HPDE6-E6E7 (cell line): ENCODE results near the gene POU2F2.
"Not testable (repeated sequence)": the region's sequence is repeated elsewhere in the genome, so short reads cannot be mapped to it uniquely, and the experiment has no call there.

ENCODE experiments used
- DNase-seq: peaks from one replicate; pipeline ENCODE4 v3.0.0; 2011; ENCODE audit warnings: missing footprints; ENCODE audit errors: extremely low spot score

The POU2F2 gene

DNA sequence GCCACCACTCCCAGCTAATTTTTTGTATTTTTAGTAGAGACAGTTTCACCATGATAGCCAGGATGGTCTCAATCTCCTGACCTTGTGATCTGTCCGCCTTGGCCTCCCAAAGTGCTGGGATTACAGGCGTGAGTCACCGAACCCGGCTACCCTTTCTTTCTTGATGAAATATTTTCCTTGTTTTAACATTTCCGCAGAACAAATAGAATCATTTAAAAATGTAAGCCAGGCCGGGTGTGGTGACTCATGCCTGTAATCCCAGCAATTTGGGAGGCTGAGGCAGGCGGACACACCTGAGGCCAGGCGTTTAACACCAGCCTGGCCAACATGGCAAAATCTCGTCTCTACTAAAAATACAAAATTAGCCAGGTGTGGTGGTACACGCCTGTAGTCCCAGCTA lies 32.0 kb downstream of the POU2F2 start:
- not testable (repeated sequence) for DNase-seq

- no peak for DNase-seq
These were observed 32.8 kb downstream of the POU2F2 start for GRCh38 chr19:42099336-42099925.

DNA sequence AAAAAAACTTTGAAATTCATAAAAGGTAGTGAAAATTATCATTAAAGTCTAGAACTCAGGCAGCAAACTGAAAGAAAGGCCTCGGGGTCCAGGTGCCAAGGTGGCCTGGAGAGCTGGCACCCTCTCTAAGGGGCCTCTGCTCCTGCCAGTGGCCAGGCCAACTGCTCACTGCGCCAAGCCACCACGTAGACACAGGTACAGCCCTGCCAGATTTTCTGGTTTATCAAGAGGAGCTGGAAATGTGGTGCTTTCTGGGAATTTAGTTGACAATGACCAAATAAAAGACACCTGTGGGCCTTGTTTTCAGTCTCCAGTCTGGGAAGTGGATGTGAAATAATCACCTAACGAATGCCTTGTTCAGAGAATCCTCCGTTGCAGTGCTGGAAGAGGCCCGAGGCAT lies 33.5 kb downstream of the POU2F2 start:
- no peak for DNase-seq

GRCh38 chr19:42097461-42097860 lies 34.8 kb downstream of the POU2F2 start:
- DNase-seq, result no peak

GRCh38 chr19:42096255-42096837 lies 35.9 kb downstream of the POU2F2 start:
- DNase-seq, result no peak

DNA sequence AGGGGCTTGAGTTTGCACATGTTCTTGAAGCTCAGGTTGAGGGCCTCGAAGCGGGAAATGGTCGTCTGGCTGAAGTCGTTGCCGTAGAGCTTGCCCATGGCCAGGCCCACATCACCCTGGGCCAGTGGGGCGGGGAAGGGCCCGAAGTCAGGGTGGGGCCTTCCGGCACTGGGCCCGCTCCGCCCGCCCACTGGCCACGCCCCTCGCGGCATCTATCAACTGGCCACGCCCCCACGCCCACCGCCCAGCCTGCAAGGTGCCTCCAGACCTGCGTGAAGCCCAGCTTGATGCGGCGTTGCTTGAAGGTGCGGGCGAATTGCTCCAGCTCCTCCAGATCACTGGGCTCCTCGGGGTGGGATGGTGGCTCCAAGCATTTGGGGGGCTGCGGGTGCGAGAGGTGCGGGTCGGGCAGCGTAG lies 36.4 kb downstream of the POU2F2 start:
- DNase-seq, result no peak

GRCh38 chr19:42095142-42095813 lies 37.0 kb downstream of the POU2F2 start:
- DNase-seq, result no peak

DNA sequence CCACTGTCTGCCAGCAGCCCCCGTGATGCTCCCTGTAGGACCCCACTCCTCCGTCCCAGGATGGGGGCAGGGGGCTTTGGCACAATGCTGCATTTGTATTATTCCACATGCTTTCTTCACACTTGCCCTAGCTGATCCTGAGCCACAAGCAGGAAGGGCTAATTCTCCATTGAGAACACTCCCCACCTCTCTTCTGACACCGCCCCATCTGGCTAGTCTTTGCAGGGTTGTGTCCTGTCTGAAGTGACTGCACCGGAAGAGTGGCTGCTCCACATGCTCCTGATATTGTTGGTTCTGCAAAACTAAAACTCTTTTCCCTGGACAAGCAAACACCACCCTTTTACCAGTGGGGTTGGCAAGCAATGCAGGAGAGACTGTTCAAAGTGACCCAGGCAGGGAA lies 38.3 kb downstream of the POU2F2 start:
- DNase-seq, result no peak

DNA sequence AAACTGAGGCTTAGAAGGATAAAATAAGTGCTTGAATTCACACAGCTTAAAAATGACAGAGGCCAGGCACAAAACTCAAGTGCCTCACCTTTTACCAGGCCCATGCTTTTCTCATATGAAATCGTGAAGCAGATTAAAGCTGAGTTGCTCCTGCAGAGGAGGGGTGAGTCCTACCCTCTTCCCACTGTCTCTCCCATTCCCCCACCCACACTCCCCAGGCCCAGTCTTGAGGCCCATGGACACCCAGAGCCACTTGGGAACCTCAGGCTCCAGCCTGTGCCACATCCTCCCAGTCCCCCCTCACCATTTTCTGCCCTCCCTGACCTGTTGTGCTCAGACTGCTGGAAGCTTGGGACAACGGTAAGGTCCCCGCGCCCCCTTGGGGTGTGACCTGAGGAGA lies 38.7 kb downstream of the POU2F2 start:
- DNase-seq, result no peak

GRCh38 chr19:42092350-42092749 lies 39.9 kb downstream of the POU2F2 start:
- DNase-seq, result peak; percentile 45

GRCh38 chr19:42091742-42092141 lies 40.5 kb downstream of the POU2F2 start:
- DNase-seq, result peak; percentile 64

DNA sequence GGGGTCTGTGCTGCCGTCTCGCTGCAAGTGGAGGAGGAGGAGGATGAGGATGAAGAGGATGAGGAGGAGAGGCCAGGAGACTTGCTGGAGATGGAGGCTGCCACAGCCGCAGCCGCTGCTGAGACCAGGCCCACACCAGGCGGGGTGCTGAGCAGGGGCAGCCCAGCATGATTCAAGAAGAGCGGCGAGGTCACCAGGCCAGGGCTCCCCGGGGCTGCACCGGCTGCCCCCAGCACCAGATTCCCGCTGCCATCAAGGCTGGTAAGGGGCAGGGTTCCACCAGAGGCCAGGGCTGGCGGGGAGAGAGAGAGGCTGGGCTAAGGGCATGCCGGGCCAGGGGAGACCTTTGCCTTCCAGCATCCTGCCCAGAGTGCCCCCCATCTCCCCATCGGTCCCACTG lies 40.9 kb downstream of the POU2F2 start:
- DNase-seq, result no peak

DNA sequence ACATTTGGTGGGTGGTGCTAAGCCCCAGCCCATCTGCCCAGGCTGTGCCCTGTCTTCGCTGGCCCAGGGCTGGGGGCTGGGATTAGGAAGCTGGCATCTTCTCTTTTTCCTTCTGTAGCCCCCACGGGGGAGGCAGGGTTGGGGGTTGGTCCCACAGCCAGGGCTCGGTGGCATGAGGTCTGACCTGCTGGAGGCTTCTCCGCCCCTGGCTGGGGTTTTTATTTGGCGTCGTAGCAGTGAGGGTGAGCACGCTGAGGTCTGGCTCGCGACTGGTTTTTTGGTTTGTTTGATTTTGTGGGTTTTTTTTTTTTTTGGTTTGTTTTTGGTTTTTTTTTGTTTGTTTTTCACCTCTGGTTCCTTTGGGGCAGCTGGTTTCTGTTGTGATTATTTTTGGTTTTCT lies 41.6 kb downstream of the POU2F2 start:
- DNase-seq, result no peak

DNA sequence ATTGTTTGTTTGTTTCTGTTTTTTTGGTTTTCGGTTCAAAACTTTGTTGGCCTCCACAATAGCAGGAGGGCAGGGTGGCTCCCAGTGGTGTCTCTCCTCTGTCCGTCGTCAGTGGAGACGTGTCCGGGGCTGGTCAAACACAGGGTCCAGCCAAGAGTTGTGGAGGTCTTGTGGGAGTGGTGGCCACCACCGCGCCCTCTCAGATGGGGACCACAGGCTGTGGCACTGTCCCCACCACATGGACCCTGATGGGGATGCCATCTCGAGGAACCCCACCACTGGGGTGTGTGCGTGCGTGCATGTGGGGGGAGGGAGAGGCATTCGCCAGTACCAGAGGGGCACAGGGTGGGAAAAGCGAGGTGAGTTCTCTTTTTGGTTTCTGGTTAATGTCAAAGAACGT lies 42.5 kb downstream of the POU2F2 start:
- no peak for DNase-seq

DNA sequence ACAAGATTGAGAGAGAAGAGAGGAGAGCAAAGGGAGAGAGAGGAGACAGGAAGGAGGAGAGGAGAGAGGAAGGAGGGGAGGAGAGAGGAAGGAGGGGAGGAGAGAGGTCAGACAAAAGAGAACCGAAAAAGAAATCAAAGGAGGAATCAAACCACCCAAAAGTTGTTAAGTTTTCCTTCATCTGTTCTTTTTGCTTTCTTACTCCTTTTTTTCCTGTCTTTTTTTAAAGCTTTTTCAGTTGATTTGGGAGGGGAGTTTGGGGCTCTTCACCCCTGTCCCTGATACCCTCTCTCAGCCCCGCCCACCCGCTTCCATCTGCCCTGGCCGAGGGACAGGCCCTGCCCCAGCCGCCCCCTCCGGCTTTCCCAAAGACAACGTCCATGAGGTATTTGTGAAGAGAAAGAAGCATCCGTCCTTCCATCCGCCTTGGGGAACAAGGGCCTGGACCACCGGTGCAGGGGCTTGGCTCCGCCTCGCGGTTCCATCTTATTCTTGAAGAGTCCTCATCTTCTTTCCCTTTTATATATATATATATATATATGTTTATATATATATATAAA lies 43.0 kb downstream of the POU2F2 start:
- DNase-seq, result no peak

DNA sequence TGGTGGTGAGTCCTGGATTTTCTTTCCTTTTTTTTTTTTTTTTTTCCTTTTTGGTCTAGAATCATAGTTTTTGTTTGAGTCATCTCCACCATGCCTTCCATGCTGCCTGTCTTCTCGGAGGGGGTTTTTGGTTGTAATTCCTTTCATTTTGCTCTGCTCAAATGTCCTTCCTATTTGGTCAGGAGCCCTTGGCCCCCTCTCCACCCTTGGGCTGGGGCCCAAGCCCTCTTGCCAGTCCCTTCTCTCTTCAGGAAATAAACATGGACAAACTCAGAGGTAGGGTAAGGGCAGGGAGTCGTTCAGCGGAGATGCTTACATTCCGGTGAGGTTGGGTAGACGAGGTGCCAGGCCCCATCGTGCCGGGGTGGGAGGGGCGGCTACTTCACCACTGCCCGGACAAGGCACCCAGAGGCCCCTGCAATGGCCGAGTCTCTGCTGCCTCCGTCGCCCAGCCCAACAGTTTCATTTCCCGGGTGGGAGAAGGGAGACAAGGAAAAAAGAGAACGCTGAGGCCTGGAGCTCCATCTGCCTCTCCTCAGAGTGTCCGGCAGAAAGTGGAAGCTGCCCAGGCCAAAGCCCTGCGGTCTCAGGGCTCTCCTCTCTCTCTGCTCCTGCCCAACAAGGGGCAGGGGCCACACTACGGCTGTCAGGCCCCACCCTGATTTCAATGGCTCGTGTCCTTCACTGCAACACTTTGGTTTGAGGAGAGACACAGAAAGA lies 43.6 kb downstream of the POU2F2 start:
- DNase-seq, result peak; percentile 35

DNA sequence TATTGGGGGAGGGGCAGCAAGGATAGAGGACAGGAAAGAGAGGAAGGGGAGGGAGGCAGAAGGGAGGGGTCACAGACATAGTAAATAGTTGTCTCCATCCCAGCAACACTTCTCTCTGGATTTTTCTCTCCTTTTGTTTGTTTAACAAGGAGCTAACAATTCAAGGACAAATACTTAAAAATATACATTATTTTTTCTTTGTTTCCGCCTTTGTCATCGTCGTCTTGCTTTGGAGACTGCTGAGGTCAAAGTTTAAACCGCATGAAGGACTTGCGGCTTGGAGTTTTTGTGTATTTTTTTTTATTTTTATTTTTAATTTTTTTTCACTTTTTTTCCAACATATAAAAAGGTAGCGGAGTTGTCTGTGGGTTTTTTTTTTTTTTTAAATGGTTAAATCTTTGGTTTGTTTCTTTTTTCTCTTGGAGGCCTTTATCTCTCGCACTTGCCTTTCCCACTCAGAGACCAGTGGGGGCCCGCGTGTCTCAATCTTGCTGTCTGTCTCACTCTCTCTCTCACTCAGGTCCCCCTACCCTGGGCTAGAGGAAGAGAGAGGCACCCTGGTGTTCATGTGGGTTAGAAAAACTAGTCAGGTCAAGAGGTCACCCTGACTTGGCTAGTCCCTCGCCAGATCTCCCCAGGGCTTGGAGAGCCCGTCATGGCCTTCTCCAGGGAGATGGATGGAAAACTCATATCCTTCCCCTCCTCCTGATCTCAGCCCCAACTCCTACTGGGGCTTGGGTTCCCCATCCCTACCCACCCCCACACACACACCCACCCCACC lies 45.3 kb downstream of the POU2F2 start:
- DNase-seq, result no peak

DNA sequence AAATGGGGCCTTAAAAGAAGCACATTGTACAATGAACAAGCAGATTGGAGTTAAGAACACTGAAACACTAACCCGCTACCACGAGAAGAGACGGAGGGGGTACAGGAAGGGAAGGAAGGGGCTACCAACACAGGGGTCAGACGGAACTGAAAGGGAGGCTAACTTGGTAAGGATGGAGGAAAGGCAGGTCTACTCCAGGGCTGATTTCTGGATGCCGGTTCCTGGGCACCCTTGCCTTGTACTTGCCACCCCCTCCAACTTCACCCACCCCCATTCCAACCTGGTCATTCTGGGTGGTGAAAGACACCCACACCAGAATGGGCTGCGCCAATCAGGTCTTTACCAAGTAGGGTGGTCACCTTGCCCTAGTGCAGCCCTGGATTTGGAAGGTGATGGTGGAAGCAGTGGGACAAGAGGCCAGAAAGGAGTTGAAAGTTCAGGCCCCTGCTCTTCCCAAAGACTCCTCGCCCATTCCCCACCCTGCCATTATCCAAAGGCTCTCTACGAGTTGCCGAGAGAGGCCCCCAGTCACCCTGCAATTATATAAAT lies 46.0 kb downstream of the POU2F2 start:
- DNase-seq, result no peak

DNA sequence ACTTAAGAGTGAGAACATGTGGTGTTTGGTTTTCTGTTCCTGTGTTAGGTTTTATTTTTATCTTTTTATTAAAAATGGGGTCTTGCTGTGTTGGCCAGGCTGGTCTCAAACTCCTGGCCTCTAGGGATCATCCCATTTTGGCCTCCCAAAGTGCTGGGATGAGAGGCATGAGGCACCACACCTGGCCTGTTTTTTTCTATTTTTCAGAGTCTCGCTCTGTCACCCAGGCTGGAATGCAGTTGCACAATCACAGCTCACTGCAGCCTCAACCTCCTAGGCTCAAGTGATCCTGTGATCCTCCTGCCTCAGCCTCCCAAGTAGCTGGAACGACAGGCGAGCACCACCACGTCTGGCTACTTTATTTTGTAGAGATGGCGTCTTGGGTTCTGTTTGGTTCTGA lies 48.7 kb downstream of the POU2F2 start:
- DNase-seq, result no peak

GRCh38 chr19:42081584-42082203 lies 50.6 kb downstream of the POU2F2 start:
- no peak for DNase-seq
